SK-N-MC (cell line): ENCODE measurements around the gene MRPL20.

ENCODE experiments used
- EZH2 ChIP-seq: fragments of 200-600 bp; sonication (generic); IDR thresholded peaks from one replicate; pipeline ENCODE4 v1.6.1; 2017; ENCODE audit warnings: antibody characterized with exemption
- FOXP2 ChIP-seq: optimal IDR thresholded peaks from 2 replicates; pipeline ENCODE3; 2011; ENCODE audit warnings: mild to moderate bottlenecking, moderate library complexity; ENCODE audit not compliant: insufficient read depth; ENCODE audit errors: extremely low read length, control extremely low read depth
- POLR2AphosphoS5 ChIP-seq: IDR thresholded peaks from 2 replicates; pipeline ENCODE4 v1.6.1; 2012; ENCODE audit warnings: mild to moderate bottlenecking, low read depth, low read length, borderline replicate concordance

- TF ChIP-seq EZH2: no peak
- no peak for TF ChIP-seq POLR2AphosphoS5
- TF ChIP-seq FOXP2: no peak
Observed at GRCh38 chr1:1373051-1373814, 33.9 kb downstream of the MRPL20 start.
